Pulmonary artery endothelial cell (primary cell): ENCODE data around the gene SLC2A6. TPM values are rescaled to one million over a fixed set of nuclear protein-coding genes. Genes with fewer than 3 reads are reported as not detected.

Experiments used
- DNase-seq: peaks from one replicate; pipeline ENCODE4 v3.0.0-alpha.2; 2011; ENCODE audit warnings: low read depth, low spot score
- total RNA-seq: library from RNA; depleted of rRNA; stranded (reverse); fragments of >200 nt; gene quantifications from 2 replicates; pipeline ENCODE4 v1.2.3, GENCODE V29; 2014

Gene SLC2A6
- total RNA-seq, 1 donor from 2014 or later, result 36.0 TPM

- DNase-seq, result peak; percentile 39
These were observed 678 bp downstream of the SLC2A6 start for GRCh38 chr9:133477992-133478850.

GRCh38 chr9:133477461-133477860 lies 1.4 kb downstream of the SLC2A6 start:
- no peak for DNase-seq

- DNase-seq, result no peak
These were observed 2.0 kb downstream of the SLC2A6 start for GRCh38 chr9:133476941-133477340.

- no peak for DNase-seq
These were observed 2.6 kb downstream of the SLC2A6 start for GRCh38 chr9:133476036-133476931.

- DNase-seq, result no peak
These were observed 3.4 kb downstream of the SLC2A6 start for GRCh38 chr9:133475292-133476012.

- no peak for DNase-seq
These were observed 4.0 kb downstream of the SLC2A6 start for GRCh38 chr9:133474853-133475252.

GRCh38 chr9:133474215-133474614 lies 4.7 kb downstream of the SLC2A6 start:
- no peak for DNase-seq

GRCh38 chr9:133473743-133474142 lies 5.2 kb downstream of the SLC2A6 start:
- no peak for DNase-seq

GRCh38 chr9:133472753-133473378 lies 6.0 kb downstream of the SLC2A6 start:
- DNase-seq, result no peak

GRCh38 chr9:133472277-133472645 lies 6.6 kb downstream of the SLC2A6 start:
- no peak for DNase-seq

GRCh38 chr9:133471551-133472276 lies 7.2 kb downstream of the SLC2A6 start:
- no peak for DNase-seq

GRCh38 chr9:133470988-133471387 lies 7.9 kb downstream of the SLC2A6 start:
- no peak for DNase-seq

- no peak for DNase-seq
These were observed 8.4 kb downstream of the SLC2A6 start for GRCh38 chr9:133470427-133470924.

- no peak for DNase-seq
These were observed 10.0 kb downstream of the SLC2A6 start for GRCh38 chr9:133468777-133469421.

- no peak for DNase-seq
These were observed 10.5 kb downstream of the SLC2A6 start for GRCh38 chr9:133468374-133468773.

GRCh38 chr9:133467101-133467500 lies 11.8 kb downstream of the SLC2A6 start:
- no peak for DNase-seq

GRCh38 chr9:133465984-133466383 lies 12.9 kb downstream of the SLC2A6 start:
- no peak for DNase-seq

- no peak for DNase-seq
These were observed 14.3 kb downstream of the SLC2A6 start for GRCh38 chr9:133464638-133465037.

- DNase-seq, result no peak
These were observed 14.9 kb downstream of the SLC2A6 start for GRCh38 chr9:133463864-133464615.
